AG04450 (cell line): Measurements from ENCODE around the gene FGD4. TPM values are rescaled to one million over a fixed set of nuclear protein-coding genes. Genes with fewer than 3 reads are reported as not detected.

Source experiments
- CTCF ChIA-PET: fragments of 300-600, 350-600 bp; formaldehyde crosslinking; extraction: SDS; loops from one replicate; lab custom pipeline; 2022; ENCODE audit warnings: antibody characterized with exemption, inconsistent platforms; lab: Charles Lee
- POLR2A ChIA-PET: fragments of 350-600 bp; formaldehyde crosslinking; extraction: SDS; loops from one replicate; lab custom pipeline; 2021; ENCODE audit warnings: antibody characterized with exemption, inconsistent platforms; lab: Yijun Ruan, JAX
- DNase-seq: peaks from one replicate; pipeline ENCODE4 v3.0.0-alpha.2; 2011; ENCODE audit warnings: low read depth, low spot score
- H3K27ac ChIP-seq: one replicate; pipeline ENCODE4 v1.5.1; 2012; ENCODE audit warnings: low read depth, low read length, control low read depth
- H3K27me3 ChIP-seq: one replicate; pipeline ENCODE4 v1.6.0; 2012; ENCODE audit warnings: low read length; ENCODE audit not compliant: control insufficient read depth, insufficient read depth
- H3K4me3 ChIP-seq: 2 replicates; pipeline ENCODE4 v1.5.1; 2011; ENCODE audit warnings: mild to moderate bottlenecking, low read depth, low read length, control low read depth
- H3K9me3 ChIP-seq: 2 replicates; pipeline ENCODE4 v1.5.1; 2012; ENCODE audit warnings: low read length; ENCODE audit not compliant: control insufficient read depth, insufficient read depth
- CTCF ChIP-seq: IDR thresholded peaks from 2 replicates; pipeline ENCODE4 v1.5.1; 2011; ENCODE audit warnings: low read depth, low read length, control low read depth, inconsistent platforms
- polyA plus RNA-seq: library from polyadenylated mRNA; depleted of rRNA; stranded (reverse); fragments of >200 nt; gene quantifications from 2 replicates; pipeline ENCODE4 v1.2.3, GENCODE V29; 2011

FGD4 gene
- polyA plus RNA-seq, 1 experiment = 5.1 TPM

GRCh38 chr12:32533971-32534590 lies 134.7 kb downstream of the FGD4 start:
- Histone ChIP-seq H3K9me3 (no peaks in the 10 kb centered on the region), H3K27ac (peak overlapping the region; percentile 21), H3K4me3 (peak overlapping the region; percentile 61), H3K27me3 (no peaks in the 10 kb centered on the region)
- ChIA-PET POLR2A (interaction anchor here (0.5 to 1.3 kb wide), 15 partner anchors 14 to 638 kb away, joined by 3 to 14 read pairs (median 3); partner anchors contain the start of gene DNM1L), CTCF (interaction anchor here (0.6 to 1.2 kb wide), 4 partner anchors 64 to 222 kb away, joined by 3 to 9 read pairs (median 4); partner anchors contain the start of gene YARS2)
- DNase-seq = peak; percentile 95
- no peak for TF ChIP-seq CTCF

GRCh38 chr12:32534698-32535097 lies 135.3 kb downstream of the FGD4 start:
- Histone ChIP-seq H3K27me3 (no peaks in the 10 kb centered on the region), H3K4me3 (peak overlapping the region; percentile 61), H3K9me3 (no peaks in the 10 kb centered on the region), H3K27ac (peak overlapping the region; percentile 21)
- POLR2A ChIA-PET = interaction anchor here (0.5 to 1.3 kb wide), 7 partner anchors 15 to 1487 kb away, joined by 3 to 7 read pairs (median 3); partner anchors contain the start of gene DNM1L
- DNase-seq = no peak
- TF ChIP-seq CTCF = no peak
- CTCF ChIA-PET = interaction anchor here (0.6 to 1.2 kb wide), 2 partner anchors 65 to 122 kb away, joined by 4 to 9 read pairs; no protein-coding TSS in a partner anchor

DNA sequence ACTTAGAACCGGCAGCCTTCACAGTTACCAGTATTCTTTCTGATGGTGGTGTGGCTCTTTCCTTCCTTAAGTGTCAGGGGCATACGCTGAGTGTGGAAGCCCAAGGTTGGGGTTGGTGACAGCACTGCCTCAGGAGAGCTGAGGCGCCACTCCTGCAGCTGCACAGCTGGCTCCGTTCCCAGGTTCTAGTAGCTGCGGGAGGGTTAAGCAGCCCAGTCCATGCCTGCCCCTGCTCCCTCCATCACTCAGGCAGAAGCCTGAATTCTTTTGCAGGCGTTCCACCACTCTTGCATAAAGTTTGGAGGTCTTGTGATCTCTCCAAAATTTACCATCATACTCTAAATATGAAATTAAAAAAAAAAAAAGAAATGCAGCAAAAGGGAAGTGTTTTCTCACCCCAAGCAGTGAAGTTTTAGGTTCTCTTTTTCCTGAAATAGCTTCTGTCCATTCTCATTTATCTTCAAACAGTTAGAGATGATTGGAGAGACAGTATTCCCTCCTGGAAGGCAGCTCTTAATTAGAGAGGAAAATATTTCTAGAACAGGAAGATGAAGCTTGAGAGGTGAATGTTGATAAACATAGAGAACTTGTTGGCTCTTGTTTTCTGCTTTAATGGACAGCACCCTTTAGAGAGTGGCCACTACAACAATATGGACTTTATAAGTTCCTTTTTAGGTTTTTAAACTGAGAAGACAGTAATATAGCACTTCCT lies 136.1 kb downstream of the FGD4 start:
- peak overlapping the region; percentile 47 for H3K27ac ChIP-seq
- no peaks in the 10 kb centered on the region for H3K27me3 ChIP-seq
- DNase-seq = no peak
- ChIA-PET CTCF (no interaction called here), POLR2A (interaction anchor here (0.5 to 0.7 kb wide), 3 partner anchors 119 to 1486 kb away, joined by 3 to 4 read pairs (median 3); no protein-coding TSS in a partner anchor)
- TF ChIP-seq CTCF = no peak
- H3K9me3 ChIP-seq = no peaks in the 10 kb centered on the region
- H3K4me3 ChIP-seq = peak overlapping the region; percentile 61

DNA sequence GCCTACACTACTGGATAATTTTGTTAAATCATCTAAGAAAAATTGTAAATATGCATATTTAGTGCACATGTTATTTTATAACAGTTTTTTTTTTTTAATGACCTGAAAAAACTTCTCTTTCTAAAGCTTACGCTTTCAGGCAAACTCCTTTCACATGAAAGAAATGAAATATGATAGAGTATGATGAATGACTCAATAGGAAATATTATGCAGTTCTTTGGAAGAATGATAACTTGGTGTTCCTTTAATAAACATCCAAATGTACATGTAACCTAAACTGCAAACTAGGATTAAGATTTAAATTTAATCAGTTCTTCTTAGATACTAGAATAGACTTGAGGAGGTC lies 136.6 kb downstream of the FGD4 start:
- Histone ChIP-seq H3K4me3 (peak overlapping the region; percentile 61), H3K27ac (no peak overlapping the region), H3K27me3 (no peaks in the 10 kb centered on the region), H3K9me3 (no peaks in the 10 kb centered on the region)
- POLR2A ChIA-PET = no interaction called here
- DNase-seq = no peak
- TF ChIP-seq CTCF = no peak
- CTCF ChIA-PET = interaction anchor here (0.6 kb wide), 1 partner anchor 122 kb away, joined by 3 read pairs; no protein-coding TSS in a partner anchor
